Keratinocyte (primary cell): ENCODE results near the gene BATF3. TPM values are rescaled to one million over a fixed set of nuclear protein-coding genes. Genes with fewer than 3 reads are reported as not detected.

Experiments used
- DNase-seq: peaks from one replicate; pipeline ENCODE4 v3.0.0-alpha.2; 2011; ENCODE audit warnings: low read depth, missing footprints, low spot score
- FAIRE-seq: peaks from 2 replicates; lab custom pipeline; 2011; peaks lifted over from hg19 to GRCh38; lab: Jason Lieb, UNC
- H2AFZ ChIP-seq: 2 replicates; pipeline ENCODE4 v1.6.0; 2012; ENCODE audit warnings: low read length, control low read depth, inconsistent platforms; ENCODE audit not compliant: control insufficient read depth
- H3K27ac ChIP-seq: 2 replicates; pipeline ENCODE4 v1.5.1; 2011; ENCODE audit warnings: low read length; ENCODE audit not compliant: control insufficient read depth, insufficient read depth
- H3K27me3 ChIP-seq: 3 replicates; pipeline ENCODE4 v1.6.0; 2011; ENCODE audit warnings: low read length; ENCODE audit not compliant: control insufficient read depth, insufficient read depth; ENCODE audit errors: extremely low read depth
- H3K36me3 ChIP-seq, 2 experiments: 2 replicates in 1 of 2; 3 replicates in 1 of 2; pipeline ENCODE4 v1.5.1; 2011; ENCODE audit warnings: low read length in 2 of 2, mild to moderate bottlenecking in 1 of 2; ENCODE audit not compliant: control insufficient read depth in 2 of 2, insufficient read depth in 2 of 2; ENCODE audit errors: extremely low read depth in 1 of 2
- H3K4me1 ChIP-seq: 3 replicates; pipeline ENCODE4 v1.5.1; 2011; ENCODE audit warnings: low read length; ENCODE audit not compliant: control insufficient read depth, insufficient read depth; ENCODE audit errors: extremely low read depth
- H3K4me2 ChIP-seq: 3 replicates; pipeline ENCODE4 v1.6.0; 2011; ENCODE audit warnings: low read depth, low read length; ENCODE audit not compliant: control insufficient read depth, insufficient read depth; ENCODE audit errors: extremely low read depth
- H3K4me3 ChIP-seq, 3 experiments: fragments of 200-600 bp in 1 of 3; sonication (generic) in 1 of 3; 2 replicates in 2 of 3; 3 replicates in 1 of 3; pipeline ENCODE4 v1.5.1; 2011 to 2016; ENCODE audit warnings: low read length in 3 of 3, mild to moderate bottlenecking in 3 of 3, control low read depth in 2 of 3, inconsistent platforms in 1 of 3, low read depth in 1 of 3, mixed read lengths in 1 of 3, mixed run types in 1 of 3, moderate library complexity in 1 of 3; ENCODE audit not compliant: control insufficient read depth in 2 of 3, insufficient read depth in 2 of 3; ENCODE audit errors: extremely low read depth in 1 of 3
- H3K79me2 ChIP-seq: 2 replicates; pipeline ENCODE4 v1.6.0; 2012; ENCODE audit warnings: low read length; ENCODE audit not compliant: control insufficient read depth, insufficient read depth
- H3K9ac ChIP-seq: 3 replicates; pipeline ENCODE4 v1.6.0; 2011; ENCODE audit warnings: low read length; ENCODE audit not compliant: control insufficient read depth, insufficient read depth; ENCODE audit errors: extremely low read depth
- H3K9me1 ChIP-seq: 3 replicates; pipeline ENCODE4 v1.6.0; 2011; ENCODE audit warnings: low read length; ENCODE audit not compliant: control insufficient read depth, insufficient read depth; ENCODE audit errors: extremely low read depth
- H3K9me3 ChIP-seq: 2 replicates; pipeline ENCODE4 v1.5.1; 2012; ENCODE audit warnings: low read depth, low read length; ENCODE audit not compliant: control insufficient read depth
- H4K20me1 ChIP-seq: 3 replicates; pipeline ENCODE4 v1.6.0; 2011; ENCODE audit warnings: low read length; ENCODE audit not compliant: control insufficient read depth, insufficient read depth; ENCODE audit errors: extremely low read depth
- CTCF ChIP-seq, 3 experiments: IDR thresholded peaks in 1 of 3; conservative IDR thresholded peaks in 1 of 3; optimal IDR thresholded peaks in 1 of 3; 2 replicates in 2 of 3; 3 replicates in 1 of 3; pipeline versions ENCODE3 to v1.5.1; 2011; ENCODE audit warnings: low read length in 3 of 3, mild to moderate bottlenecking in 3 of 3, moderate library complexity in 2 of 3, control low read depth in 1 of 3, inconsistent platforms in 1 of 3; ENCODE audit not compliant: insufficient read depth in 2 of 3; ENCODE audit errors: extremely low read depth in 1 of 3
- EZH2 ChIP-seq: IDR thresholded peaks from one replicate; pipeline ENCODE4 v1.6.1; 2012; ENCODE audit warnings: inconsistent platforms, mild to moderate bottlenecking, low read length, moderate library complexity
- dilution Hi-C: fragments of 300-500 bp; cut with MboI; formaldehyde crosslinking; loops from one replicate; pipeline ENCODE4 v1.7.0; 2020; ENCODE audit warnings: low sequenced_read_pairs; ENCODE audit not compliant: extremely low pct_ligation_motif_present
- polyA plus RNA-seq, 5 experiments: library from polyadenylated mRNA; depleted of rRNA in 3 of 5; stranded (reverse) in 3 of 5; stranded (forward) in 1 of 5; unstranded in 1 of 5; fragments of >200 nt; gene quantifications; 1 replicate in 1 of 5; 2 replicates in 3 of 5; 3 replicates in 1 of 5; pipeline versions ENCODE4 v1.2.1 to v1.2.3, GENCODE V29; 2011 to 2012; ENCODE audit warnings: missing spikeins in 2 of 5, low read depth in 1 of 5, low replicate concordance in 1 of 5

BATF3 gene
- polyA plus RNA-seq, 1 donor (not counting 4 experiments of a cell fraction or from before 2014, with no cell fraction given): not detected

GRCh38 chr1:212652609-212653008 is 47.0 kb downstream of the BATF3 start:
- dilution Hi-C loops: no loop called here

GRCh38 chr1:212651977-212652376 is 47.7 kb downstream of the BATF3 start:
- Histone ChIP-seq H3K27me3 (peaks cover 3% of the 10 kb centered on the region), H3K36me3 (no peaks in the 10 kb centered on the region), H3K9ac (no peak overlapping the region), H2AFZ (no peak overlapping the region), H3K4me2 (no peak overlapping the region), H3K4me3 (no peak overlapping the region), H3K79me2 (no peaks in the 10 kb centered on the region), H3K4me1 (peaks cover 8% of the 10 kb centered on the region), H4K20me1 (no peaks in the 10 kb centered on the region), H3K9me1 (no peaks in the 10 kb centered on the region), H3K27ac (no peak overlapping the region), H3K9me3 (no peaks in the 10 kb centered on the region)
- no peak for DNase-seq
- dilution Hi-C loops: no loop called here
- FAIRE-seq: no peak
- TF ChIP-seq CTCF (optimal IDR thresholded peaks at IDR 0.05 in 1 of 3, IDR thresholded peaks at IDR 0.05 in 1 of 3, conservative IDR thresholded peaks at IDR 0.05 in 1 of 3; ENCODE audit: extremely low read depth in 1 of 3, insufficient read depth in 2 of 3, low read length in 3 of 3) (no peak), EZH2 (no peak)

More at GRCh38 chr1:212652609-212653008, 47.0 kb downstream of the BATF3 start:
- Histone ChIP-seq H2AFZ (no peak overlapping the region), H3K9me3 (no peaks in the 10 kb centered on the region), H3K4me2 (no peak overlapping the region), H3K4me3 (no peak overlapping the region), H3K36me3 (no peaks in the 10 kb centered on the region), H3K4me1 (peaks cover 8% of the 10 kb centered on the region), H3K27ac (no peak overlapping the region), H4K20me1 (no peaks in the 10 kb centered on the region), H3K27me3 (peaks cover 3% of the 10 kb centered on the region), H3K9me1 (no peaks in the 10 kb centered on the region), H3K79me2 (no peaks in the 10 kb centered on the region), H3K9ac (no peak overlapping the region)
- FAIRE-seq (no peak), DNase-seq (no peak)
- no peak for TF ChIP-seq CTCF (optimal IDR thresholded peaks at IDR 0.05 in 1 of 3, IDR thresholded peaks at IDR 0.05 in 1 of 3, conservative IDR thresholded peaks at IDR 0.05 in 1 of 3; ENCODE audit: extremely low read depth in 1 of 3, insufficient read depth in 2 of 3, low read length in 3 of 3)
- TF ChIP-seq EZH2: no peak
